Peyer's patch (tissue), 4 donors: ENCODE measurements around the gene SMOC1. TPM values are rescaled to one million over a fixed set of nuclear protein-coding genes. Genes with fewer than 3 reads are reported as not detected.

ENCODE experiments used
- DNase-seq, 3 donors: peaks; one replicate each; pipeline ENCODE4 v3.0.0-alpha.2; 2017 to 2019
- H3K27ac ChIP-seq, 4 donors: fragments of 200-600 bp; sonication (generic); one replicate each; pipeline ENCODE4 v1.5.1; 2016 to 2019
- H3K27me3 ChIP-seq, 2 donors: fragments of 200-600 bp; sonication (generic); one replicate each; pipeline ENCODE4 v1.5.1; 2019
- H3K36me3 ChIP-seq, 3 donors: fragments of 200-600 bp; sonication (generic); one replicate each; pipeline ENCODE4 v1.5.1; 2016 to 2019
- H3K4me1 ChIP-seq, 4 donors: fragments of 200-600 bp; sonication (generic); one replicate each; pipeline ENCODE4 v1.5.1; 2016 to 2019
- H3K4me3 ChIP-seq, 4 donors: fragments of 200-600 bp; sonication (generic); 1 replicate in 3 of 4; 2 replicates in 1 of 4; pipeline ENCODE4 v1.5.1; 2016 to 2019; ENCODE audit warnings: mild to moderate bottlenecking in 1 of 4
- H3K9me3 ChIP-seq, 4 donors: fragments of 200-600 bp; sonication (generic); one replicate each; pipeline ENCODE4 v1.5.1; 2016 to 2019; ENCODE audit warnings: mild to moderate bottlenecking in 1 of 4
- CTCF ChIP-seq, 6 experiments: fragments of 450-650 bp in 4 of 6; fragments of 200-600 bp in 2 of 6; sonication (generic) in 1 of 6; IDR thresholded peaks; one replicate each; pipeline ENCODE4 v1.5.1; 2017 to 2019; ENCODE audit warnings: antibody characterized with exemption in 6 of 6, mild to moderate bottlenecking in 3 of 6, moderate library complexity in 1 of 6
- POLR2A ChIP-seq, 2 donors: fragments of 450-650 bp; IDR thresholded peaks; one replicate each; pipeline ENCODE4 v1.5.1; 2017; ENCODE audit warnings: antibody characterized with exemption in 2 of 2, mild to moderate bottlenecking in 2 of 2, moderate library complexity in 2 of 2
- total RNA-seq, 4 donors: library from RNA; depleted of rRNA; stranded (reverse); fragments of >200 nt; gene quantifications; one replicate each; pipeline ENCODE4 v1.1.0, GENCODE V29; 2016

SMOC1 gene
- total RNA-seq, 4 donors from 2014 or later, result 0.35 to 0.54 (median 0.38) TPM; not detected in 1

- H3K36me3 ChIP-seq, result no peaks in the 10 kb centered on the region
- H3K27me3 ChIP-seq, result no peaks in the 10 kb centered on the region
- DNase-seq, result no peak
- H3K27ac ChIP-seq, result no peak overlapping the region
- no peak for TF ChIP-seq CTCF (IDR thresholded peaks at IDR 0.05)
- no peak for TF ChIP-seq POLR2A (IDR thresholded peaks at IDR 0.05)
- no peaks in the 10 kb centered on the region for H3K9me3 ChIP-seq
- no peaks in the 10 kb centered on the region for H3K4me1 ChIP-seq
- no peak overlapping the region for H3K4me3 ChIP-seq
These were observed 104.1 kb downstream of the SMOC1 start for GRCh38 chr14:69983317-69983716.

- Histone ChIP-seq H3K4me3 (no peak overlapping the region), H3K27me3 (no peaks in the 10 kb centered on the region), H3K4me1 (no peaks in the 10 kb centered on the region), H3K36me3 (no peaks in the 10 kb centered on the region), H3K9me3 (no peaks in the 10 kb centered on the region), H3K27ac (no peak overlapping the region)
- no peak for DNase-seq
- TF ChIP-seq POLR2A (IDR thresholded peaks at IDR 0.05), result no peak
These were observed 106.2 kb downstream of the SMOC1 start for GRCh38 chr14:69985463-69985862.

- H3K4me3 ChIP-seq, result no peak overlapping the region
- no peaks in the 10 kb centered on the region for H3K9me3 ChIP-seq
- H3K27ac ChIP-seq, result no peak overlapping the region
- H3K4me1 ChIP-seq, result no peaks in the 10 kb centered on the region
- TF ChIP-seq POLR2A (IDR thresholded peaks at IDR 0.05), result no peak
- TF ChIP-seq CTCF (IDR thresholded peaks at IDR 0.05), result no peak
- no peaks in the 10 kb centered on the region for H3K36me3 ChIP-seq
- no peaks in the 10 kb centered on the region for H3K27me3 ChIP-seq
- DNase-seq, result no peak
These were observed 107.1 kb downstream of the SMOC1 start for GRCh38 chr14:69986336-69986735.

GRCh38 chr14:69987406-69988121, 108.3 kb downstream of the SMOC1 start:
- H3K4me3 ChIP-seq, result no peak overlapping the region
- H3K36me3 ChIP-seq, result no peaks in the 10 kb centered on the region
- H3K4me1 ChIP-seq, result no peaks in the 10 kb centered on the region
- DNase-seq, result no peak
- no peak overlapping the region for H3K27ac ChIP-seq
- no peaks in the 10 kb centered on the region for H3K9me3 ChIP-seq
- TF ChIP-seq POLR2A (IDR thresholded peaks at IDR 0.05), result no peak
- TF ChIP-seq CTCF (IDR thresholded peaks at IDR 0.05), result no peak
- no peaks in the 10 kb centered on the region for H3K27me3 ChIP-seq

GRCh38 chr14:69988979-69989378, 109.8 kb downstream of the SMOC1 start:
- Histone ChIP-seq H3K4me1 (no peaks in the 10 kb centered on the region), H3K27me3 (no peaks in the 10 kb centered on the region), H3K27ac (no peak overlapping the region), H3K36me3 (no peaks in the 10 kb centered on the region), H3K4me3 (no peak overlapping the region), H3K9me3 (no peaks in the 10 kb centered on the region)
- no peak for TF ChIP-seq POLR2A (IDR thresholded peaks at IDR 0.05)
- no peak for TF ChIP-seq CTCF (IDR thresholded peaks at IDR 0.05)
- no peak for DNase-seq

GRCh38 chr14:69989622-69990021, 110.4 kb downstream of the SMOC1 start:
- TF ChIP-seq CTCF (IDR thresholded peaks at IDR 0.05) (no peak), POLR2A (IDR thresholded peaks at IDR 0.05) (no peak)
- Histone ChIP-seq H3K36me3 (no peaks in the 10 kb centered on the region), H3K27ac (no peak overlapping the region), H3K4me1 (no peaks in the 10 kb centered on the region), H3K4me3 (no peak overlapping the region), H3K9me3 (no peaks in the 10 kb centered on the region), H3K27me3 (no peaks in the 10 kb centered on the region)
- no peak for DNase-seq
